ENCODE data around the gene SLC16A13.
"Not testable (repeated sequence)": the region's sequence is repeated elsewhere in the genome, so short reads cannot be mapped to it uniquely, and the experiment has no call there.

SLC16A13 gene

DNA sequence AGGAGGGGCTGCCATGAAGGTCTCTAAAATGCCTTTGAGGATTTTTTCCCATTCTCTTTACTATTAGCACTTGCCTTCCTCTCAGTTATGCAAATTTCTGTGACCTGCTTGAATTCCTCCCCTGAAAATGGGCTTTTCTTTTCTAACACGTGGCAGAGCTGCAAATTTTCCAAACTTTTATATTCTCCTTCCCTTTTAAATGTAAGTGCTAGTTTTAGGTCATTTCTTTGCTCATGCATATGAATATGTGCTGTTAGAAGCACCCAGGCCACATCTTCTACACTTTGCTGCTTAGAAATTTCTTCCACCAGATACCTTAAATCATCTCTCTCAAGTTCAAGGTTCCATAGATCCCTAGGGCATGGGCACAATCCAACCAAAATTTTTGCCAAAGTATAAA lies 32.5 kb downstream of the SLC16A13 start:
- DNase-seq, result no peak

- no peak for DNase-seq
Measured at GRCh38 chr17:7070712-7071111, 34.9 kb downstream of the SLC16A13 start.

DNA sequence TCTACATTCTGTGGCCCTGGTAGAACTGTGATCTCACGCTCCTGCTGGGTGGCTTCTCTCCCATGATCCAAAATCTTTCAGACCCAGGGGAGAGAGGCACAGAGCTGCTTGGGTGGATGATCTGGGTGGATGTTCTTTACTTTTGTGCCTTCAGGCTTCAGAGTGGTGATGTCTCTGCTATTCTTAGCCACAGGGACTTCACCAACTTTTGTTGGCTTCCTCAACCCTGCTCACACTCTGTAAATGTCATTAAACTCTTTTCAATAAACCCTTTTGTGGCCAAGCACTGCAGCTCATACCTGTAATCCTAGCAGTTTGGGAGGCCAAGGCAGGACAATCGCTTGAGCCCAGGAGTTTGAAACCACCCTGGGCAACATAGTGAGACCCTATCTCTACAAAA lies 36.6 kb downstream of the SLC16A13 start:
- DNase-seq, result no peak

GRCh38 chr17:7074931-7075330 lies 39.1 kb downstream of the SLC16A13 start:
- DNase-seq, result no peak

- DNase-seq, result no peak
Measured at GRCh38 chr17:7077911-7078546, 42.2 kb downstream of the SLC16A13 start.

GRCh38 chr17:7078711-7079110 lies 42.9 kb downstream of the SLC16A13 start:
- no peak for DNase-seq

- no peak for DNase-seq
Measured at GRCh38 chr17:7079581-7080455, 44.0 kb downstream of the SLC16A13 start, which contains the start of gene CLEC10A. TSS of gene CLEC10A (minus strand) at chr17:7080251. CDS start at chr17:7078812, 1,439 bp downstream.

- no peak for DNase-seq
Measured at GRCh38 chr17:7080456-7081041, 44.7 kb downstream of the SLC16A13 start.

DNA sequence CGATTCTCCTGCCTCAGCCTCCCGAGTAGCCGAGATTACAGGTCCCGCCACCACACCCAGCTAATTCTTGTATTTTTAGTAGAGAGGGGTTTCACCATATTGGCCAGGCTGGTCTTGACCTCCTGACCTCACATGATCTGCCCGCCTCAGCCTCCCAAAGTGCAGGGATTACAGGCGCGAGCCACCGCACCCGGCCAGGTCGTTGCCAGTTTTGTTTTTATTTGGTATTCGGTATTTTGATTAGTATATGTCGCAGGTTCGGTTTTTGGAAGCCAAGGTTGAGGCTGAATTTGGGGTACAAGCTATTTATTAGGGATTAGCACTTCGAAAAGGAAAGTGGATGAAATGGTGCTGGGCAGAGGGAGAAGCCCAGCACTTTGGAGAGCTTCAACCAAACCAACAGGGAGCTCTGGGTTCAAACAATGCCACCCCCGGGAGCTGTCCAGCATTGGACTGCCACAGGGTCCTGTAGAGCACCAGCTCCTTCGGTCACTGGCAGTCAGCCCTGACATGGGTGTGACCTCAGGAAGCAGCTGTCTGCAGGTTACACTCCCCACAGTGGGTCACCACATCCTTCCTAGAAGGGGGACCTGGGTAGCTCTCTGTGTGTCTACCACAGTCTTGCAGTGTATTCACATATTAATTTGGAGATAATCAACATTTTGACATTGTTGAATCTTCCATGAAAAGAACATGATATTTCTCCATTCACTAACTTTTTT lies 45.7 kb downstream of the SLC16A13 start:
- DNase-seq, result no peak

- DNase-seq, result no peak
Measured at GRCh38 chr17:7083592-7083991, 47.8 kb downstream of the SLC16A13 start.

DNA sequence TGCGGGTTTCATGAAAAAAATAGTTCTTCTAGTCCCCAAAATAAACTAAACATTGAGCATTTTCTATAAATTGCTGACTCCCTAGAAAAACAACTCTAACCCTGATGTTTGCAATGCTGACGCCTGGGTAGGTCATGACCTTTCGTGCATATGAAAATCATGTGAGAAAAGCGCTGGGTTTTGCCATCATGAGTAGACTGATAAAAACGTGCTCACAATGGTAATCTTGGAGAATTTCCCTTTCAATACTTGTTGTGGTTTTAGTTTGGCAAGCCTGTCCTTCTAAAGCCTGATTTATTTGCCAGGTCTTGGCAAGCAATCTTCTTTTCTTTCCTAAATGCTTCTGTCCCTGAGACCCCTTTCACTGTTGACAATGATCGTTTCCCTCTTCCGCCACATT lies 48.3 kb downstream of the SLC16A13 start:
- DNase-seq, result no peak

- not testable (repeated sequence) for DNase-seq
Measured at GRCh38 chr17:7088442-7088841, 52.6 kb downstream of the SLC16A13 start.

DNA sequence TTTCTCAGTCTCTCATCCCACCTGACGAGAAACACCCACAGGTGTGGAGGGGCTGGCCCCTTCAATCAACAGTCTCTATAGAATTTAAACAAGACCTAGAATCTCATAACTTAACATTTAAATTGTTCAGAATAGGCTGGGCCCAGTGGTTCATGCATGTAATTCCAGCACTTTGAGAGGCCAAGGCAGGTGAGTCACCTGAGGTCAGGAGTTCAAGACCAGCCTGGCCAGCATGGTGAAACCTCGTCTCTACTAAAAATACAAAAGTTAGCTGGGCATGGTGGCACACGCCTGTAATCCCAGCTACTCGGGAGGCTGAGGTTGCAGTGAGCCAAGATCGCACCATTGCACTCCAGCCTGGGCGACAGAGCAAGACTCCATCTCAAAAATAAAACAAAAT lies 53.8 kb downstream of the SLC16A13 start:
- not testable (repeated sequence) for DNase-seq
